ENCODE measurements around the gene RPL5.

- TF ChIP-seq CTCF (IDR thresholded peaks at IDR 0.05 in 8 of 11, conservative IDR thresholded peaks at IDR 0.05 in 3 of 11), result no peak
- TF ChIP-seq POLR2AphosphoS5 (IDR thresholded peaks at IDR 0.05), result no peak
- no peak for TF ChIP-seq POLR2A (IDR thresholded peaks at IDR 0.05)
Measured at GRCh38 chr1:92853299-92853698, 21.5 kb downstream of the RPL5 start.

Data from spleen (tissue), 7 donors.